Body of pancreas (tissue), 4 donors: Measurements from ENCODE around the gene TMEM63C. TPM values are rescaled to one million over a fixed set of nuclear protein-coding genes. Genes with fewer than 3 reads are reported as not detected.

Source experiments
- ATAC-seq: fragments of 150-250 bp; one replicate; pipeline ENCODE4 v1.9.1; 2016
- DNase-seq, 4 donors: peaks; one replicate each; pipeline ENCODE4 v3.0.0-alpha.2; 2019
- H3K27ac ChIP-seq, 4 donors: fragments of 200-600 bp; sonication (generic); 1 replicate in 3 of 4; 2 replicates in 1 of 4; pipeline versions ENCODE4 v1.5.1 to v1.6.1; 2016 to 2019; ENCODE audit warnings: mild to moderate bottlenecking in 1 of 4, mixed read lengths in 1 of 4, moderate library complexity in 1 of 4
- H3K27me3 ChIP-seq, 2 donors: fragments of 200-600 bp; sonication (generic); one replicate each; pipeline ENCODE4 v1.6.0; 2016; ENCODE audit warnings: mild to moderate bottlenecking in 1 of 2
- H3K36me3 ChIP-seq, 2 donors: fragments of 200-600 bp; sonication (generic); replicated peaks in 1 of 2; 2 replicates each; pipeline ENCODE4 v1.5.1; 2016; ENCODE audit warnings: low read depth in 2 of 2; ENCODE audit not compliant: insufficient read depth in 1 of 2
- H3K4me1 ChIP-seq: fragments of 200-600 bp; sonication (generic); one replicate; pipeline ENCODE4 v1.6.0; 2016
- H3K4me3 ChIP-seq, 2 donors: fragments of 200-600 bp; sonication (generic); 1 replicate in 1 of 2; 2 replicates in 1 of 2; pipeline ENCODE4 v1.5.1; 2016 to 2019
- H3K9me3 ChIP-seq, 3 donors: fragments of 200-600 bp; sonication (generic); 1 replicate in 2 of 3; 2 replicates in 1 of 3; pipeline ENCODE4 v1.5.1; 2016
- POLR2A ChIP-seq, 3 donors: fragments of 450-650 bp; IDR thresholded peaks; one replicate each; pipeline ENCODE4 v1.6.1; 2016; ENCODE audit warnings: antibody characterized with exemption in 3 of 3, mild to moderate bottlenecking in 2 of 3
- WGBS, 2 donors: methylation state at CpG; one replicate each; pipeline ENCODE4 v1.1.5; 2017; 5-methylcytosine and 5-hydroxymethylcytosine counted together
- intact Hi-C: fragments of 100-400 bp; cut with DNase I; formaldehyde crosslinking; loops from one replicate; pipeline ENCODE4 v1.15.1; 2023
- total RNA-seq, 2 donors: library from RNA; depleted of rRNA; stranded (reverse); fragments of >200 nt; gene quantifications; one replicate each; pipeline ENCODE4 v1.1.0, GENCODE V29; 2016
- TF ChIP-seq, protein P1 (sequence below), 7 experiments: fragments of 450-650 bp in 4 of 7; fragments of 200-600 bp in 3 of 7; sonication (generic) in 3 of 7; IDR thresholded peaks; one replicate each; pipeline ENCODE4 v1.5.1; 2016 to 2019; ENCODE audit warnings: antibody characterized with exemption in 7 of 7

The TMEM63C gene
- total RNA-seq, 2 donors from 2014 or later: 0.33 to 3.6 TPM

DNA sequence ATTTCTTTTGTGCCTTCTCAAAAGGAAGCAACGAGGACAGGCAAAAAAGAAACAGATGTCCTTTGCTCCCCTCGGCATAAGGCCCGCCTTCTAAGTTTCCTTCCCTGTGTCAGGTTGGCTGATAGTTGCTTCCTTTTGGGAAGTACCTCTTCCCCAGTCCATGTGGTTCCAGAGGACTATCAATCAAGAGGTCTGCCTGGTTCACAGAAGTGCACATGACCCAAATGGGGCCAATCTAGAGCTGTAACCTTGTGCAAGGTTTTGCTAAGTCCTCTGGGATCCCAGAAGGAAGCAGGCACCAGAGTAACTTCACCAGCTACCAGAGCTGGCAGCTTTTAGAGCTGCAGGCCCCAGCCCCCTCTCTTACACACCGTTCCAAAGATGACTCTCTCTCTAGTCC, 42.6 kb downstream of the TMEM63C start:
- 41 to 58% methylated on average over 4 of the region's 4 CpGs for WGBS, 2 donors
- Histone ChIP-seq H3K27me3 (no peaks in the 10 kb centered on the region), H3K4me3 (no peak overlapping the region), H3K9me3 (no peaks in the 10 kb centered on the region), H3K4me1 (peaks cover 11% of the 10 kb centered on the region), H3K27ac (no peak overlapping the region), H3K36me3 (no peaks in the 10 kb centered on the region)
- ATAC-seq (no peak), DNase-seq (no peak)
- no peak for TF ChIP-seq POLR2A (IDR thresholded peaks at IDR 0.05)
- TF ChIP-seq, protein P1, sequence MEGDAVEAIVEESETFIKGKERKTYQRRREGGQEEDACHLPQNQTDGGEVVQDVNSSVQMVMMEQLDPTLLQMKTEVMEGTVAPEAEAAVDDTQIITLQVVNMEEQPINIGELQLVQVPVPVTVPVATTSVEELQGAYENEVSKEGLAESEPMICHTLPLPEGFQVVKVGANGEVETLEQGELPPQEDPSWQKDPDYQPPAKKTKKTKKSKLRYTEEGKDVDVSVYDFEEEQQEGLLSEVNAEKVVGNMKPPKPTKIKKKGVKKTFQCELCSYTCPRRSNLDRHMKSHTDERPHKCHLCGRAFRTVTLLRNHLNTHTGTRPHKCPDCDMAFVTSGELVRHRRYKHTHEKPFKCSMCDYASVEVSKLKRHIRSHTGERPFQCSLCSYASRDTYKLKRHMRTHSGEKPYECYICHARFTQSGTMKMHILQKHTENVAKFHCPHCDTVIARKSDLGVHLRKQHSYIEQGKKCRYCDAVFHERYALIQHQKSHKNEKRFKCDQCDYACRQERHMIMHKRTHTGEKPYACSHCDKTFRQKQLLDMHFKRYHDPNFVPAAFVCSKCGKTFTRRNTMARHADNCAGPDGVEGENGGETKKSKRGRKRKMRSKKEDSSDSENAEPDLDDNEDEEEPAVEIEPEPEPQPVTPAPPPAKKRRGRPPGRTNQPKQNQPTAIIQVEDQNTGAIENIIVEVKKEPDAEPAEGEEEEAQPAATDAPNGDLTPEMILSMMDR (IDR thresholded peaks at IDR 0.05): no peak
- intact Hi-C loops: no loop called here

DNA sequence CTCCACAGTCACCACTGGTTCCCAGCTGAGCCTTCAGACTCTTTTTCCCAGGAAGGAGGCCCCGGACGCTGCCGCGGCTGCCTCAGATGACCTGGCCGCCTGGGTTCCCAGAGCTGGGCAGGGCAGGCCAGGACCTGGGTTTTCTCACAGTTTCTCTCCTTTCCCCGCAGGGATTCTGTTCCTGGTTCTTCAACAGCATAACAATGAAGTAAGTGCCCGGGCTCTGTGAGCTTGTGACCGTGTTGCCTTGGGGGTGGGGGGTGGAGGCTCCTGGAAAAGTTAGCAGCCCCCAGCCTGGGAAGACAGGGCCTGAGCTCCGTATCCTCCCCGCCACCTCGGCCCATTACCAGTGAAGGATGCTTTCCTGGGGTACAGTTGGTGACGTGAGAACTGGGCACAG, 43.7 kb downstream of the TMEM63C start:
- TF ChIP-seq, protein P1 (IDR thresholded peaks at IDR 0.05): no peak
- TF ChIP-seq POLR2A (IDR thresholded peaks at IDR 0.05): no peak
- whole genome bisulfite sequencing, 2 donors: 70 to 85% methylated on average over 9 to 12 of the region's 12 CpGs
- no peaks in the 10 kb centered on the region for H3K9me3 ChIP-seq
- intact Hi-C loops: no loop called here
- no peak for ATAC-seq
- no peak overlapping the region for H3K27ac ChIP-seq
- no peaks in the 10 kb centered on the region for H3K27me3 ChIP-seq
- no peaks in the 10 kb centered on the region for H3K36me3 ChIP-seq
- peaks cover 1% of the 10 kb centered on the region for H3K4me1 ChIP-seq
- no peak overlapping the region for H3K4me3 ChIP-seq
- DNase-seq: no peak

DNA sequence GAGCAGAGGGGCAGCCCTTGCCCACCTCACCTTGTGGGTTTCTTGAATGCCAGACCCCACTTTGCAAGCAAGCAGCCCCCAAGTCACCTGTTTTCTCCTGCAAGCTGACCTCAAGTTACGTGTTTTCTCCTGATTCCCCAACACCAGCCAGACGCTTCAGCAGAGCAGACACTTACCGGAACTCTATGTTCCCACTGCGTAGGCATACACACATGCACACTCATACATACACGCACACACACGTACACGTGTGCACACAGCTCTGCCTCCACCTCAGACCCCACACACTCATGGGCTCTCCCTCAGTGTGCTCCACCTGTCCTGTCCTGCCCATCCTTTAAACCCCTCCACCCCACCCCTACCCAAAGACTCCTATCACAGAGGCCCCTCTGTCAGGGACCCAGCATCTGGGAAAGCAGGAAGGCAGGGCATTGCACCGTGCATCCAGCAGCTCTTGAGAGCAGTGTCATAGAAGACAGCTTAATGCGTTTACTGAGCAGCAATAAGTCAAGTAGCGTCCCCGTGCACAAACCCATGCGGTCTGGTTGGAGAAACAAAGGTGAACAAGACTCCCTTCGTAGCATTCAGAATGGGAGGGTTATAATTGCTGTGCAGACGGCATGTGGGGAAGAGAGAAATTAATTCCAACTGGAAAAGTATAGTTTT, 44.4 kb downstream of the TMEM63C start:
- Histone ChIP-seq H3K4me3 (no peak overlapping the region), H3K36me3 (no peaks in the 10 kb centered on the region), H3K9me3 (no peaks in the 10 kb centered on the region), H3K4me1 (no peaks in the 10 kb centered on the region), H3K27ac (no peak overlapping the region), H3K27me3 (no peaks in the 10 kb centered on the region)
- WGBS, 2 donors: 69 to 88% methylated on average over 13 to 14 of the region's 14 CpGs
- intact Hi-C loops: no loop called here
- ATAC-seq: no peak
- DNase-seq: no peak
- TF ChIP-seq POLR2A (IDR thresholded peaks at IDR 0.05): no peak
- TF ChIP-seq, protein P1 (IDR thresholded peaks at IDR 0.05): no peak

- intact Hi-C loops: no loop called here
- no peaks in the 10 kb centered on the region for H3K4me1 ChIP-seq
- H3K9me3 ChIP-seq: no peaks in the 10 kb centered on the region
- no peak overlapping the region for H3K27ac ChIP-seq
- DNase-seq (no peak), ATAC-seq (no peak)
- H3K36me3 ChIP-seq: no peaks in the 10 kb centered on the region
- TF ChIP-seq, protein P1 (IDR thresholded peaks at IDR 0.05): no peak
- no peak for TF ChIP-seq POLR2A (IDR thresholded peaks at IDR 0.05)
- H3K4me3 ChIP-seq: no peak overlapping the region
- no peaks in the 10 kb centered on the region for H3K27me3 ChIP-seq
- WGBS, 2 donors: 58 to 76% methylated on average over 6 of the region's 6 CpGs
Observed at GRCh38 chr14:77228056-77228455, 46.5 kb downstream of the TMEM63C start.

DNA sequence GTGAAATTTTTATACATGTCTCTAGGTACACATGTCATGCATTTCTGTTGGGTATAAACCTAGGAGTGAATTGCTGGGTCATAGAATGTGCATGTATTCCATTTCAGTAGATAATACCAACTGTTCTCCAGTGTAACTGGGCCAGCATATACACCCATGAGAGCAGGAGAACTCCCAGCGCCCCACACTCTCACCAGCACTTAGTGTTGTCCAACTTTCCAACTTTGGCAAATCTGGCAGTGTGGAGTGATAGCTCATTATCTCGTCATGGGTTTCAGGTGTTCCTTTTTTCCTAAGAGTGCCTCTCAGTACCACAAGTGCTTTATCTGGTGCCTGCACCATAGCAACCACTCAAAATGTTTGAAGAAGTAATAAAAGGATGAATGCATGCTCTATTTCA, 49.3 kb downstream of the TMEM63C start:
- intact Hi-C loops: no loop called here
- H3K9me3 ChIP-seq: no peaks in the 10 kb centered on the region
- TF ChIP-seq, protein P1 (IDR thresholded peaks at IDR 0.05): no peak
- TF ChIP-seq POLR2A (IDR thresholded peaks at IDR 0.05): no peak
- no peak overlapping the region for H3K4me3 ChIP-seq
- H3K36me3 ChIP-seq: no peaks in the 10 kb centered on the region
- H3K27me3 ChIP-seq: no peaks in the 10 kb centered on the region
- DNase-seq (no peak), ATAC-seq (no peak)
- no peaks in the 10 kb centered on the region for H3K4me1 ChIP-seq
- WGBS, 2 donors: 77 to 80% methylated on average over 2 of the region's 2 CpGs
- H3K27ac ChIP-seq: no peak overlapping the region
